ENCODE results near the gene COL4A1.

The COL4A1 gene

GRCh38 chr13:110248449-110249143 is 58.4 kb downstream of the COL4A1 start:
- peaks cover 4% of the 10 kb centered on the region for H3K27me3 Mint-ChIP-seq
- H3K9me3 Mint-ChIP-seq (ENCODE audit: low read depth) = no peaks in the 10 kb centered on the region
- no peaks in the 10 kb centered on the region for H3K4me1 Mint-ChIP-seq (ENCODE audit: low read depth)

GRCh38 chr13:110246530-110246929 is 60.4 kb downstream of the COL4A1 start:
- Mint-ChIP-seq H3K4me3 (no peak overlapping the region), H3K27me3 (peaks cover 5% of the 10 kb centered on the region), H3K9me3 (ENCODE audit: low read depth) (no peaks in the 10 kb centered on the region), H3K27ac (no peak overlapping the region), H3K36me3 (no peaks in the 10 kb centered on the region), H3K4me1 (ENCODE audit: low read depth) (no peaks in the 10 kb centered on the region)

More at GRCh38 chr13:110248449-110249143, 58.4 kb downstream of the COL4A1 start:
- H3K4me3 Mint-ChIP-seq = no peak overlapping the region
- no peaks in the 10 kb centered on the region for H3K36me3 Mint-ChIP-seq
- H3K27ac Mint-ChIP-seq = no peak overlapping the region

- no peak overlapping the region for H3K27ac Mint-ChIP-seq
- H3K4me1 Mint-ChIP-seq (ENCODE audit: low read depth) = no peaks in the 10 kb centered on the region
- no peaks in the 10 kb centered on the region for H3K36me3 Mint-ChIP-seq
These were observed 61.5 kb downstream of the COL4A1 start for GRCh38 chr13:110245416-110245899.

GRCh38 chr13:110244976-110245375 is 62.0 kb downstream of the COL4A1 start:
- Mint-ChIP-seq H3K36me3 (no peaks in the 10 kb centered on the region), H3K4me1 (ENCODE audit: low read depth) (no peaks in the 10 kb centered on the region), H3K9me3 (ENCODE audit: low read depth) (no peaks in the 10 kb centered on the region), H3K4me3 (no peak overlapping the region), H3K27me3 (peaks cover 7% of the 10 kb centered on the region), H3K27ac (no peak overlapping the region)

More at GRCh38 chr13:110245416-110245899, 61.5 kb downstream of the COL4A1 start:
- H3K4me3 Mint-ChIP-seq = no peak overlapping the region
- peaks cover 7% of the 10 kb centered on the region for H3K27me3 Mint-ChIP-seq
- H3K9me3 Mint-ChIP-seq (ENCODE audit: low read depth) = no peaks in the 10 kb centered on the region

GRCh38 chr13:110244071-110244830 is 62.7 kb downstream of the COL4A1 start:
- Mint-ChIP-seq H3K27ac (no peak overlapping the region), H3K9me3 (ENCODE audit: low read depth) (no peaks in the 10 kb centered on the region), H3K4me3 (no peak overlapping the region), H3K4me1 (ENCODE audit: low read depth) (no peaks in the 10 kb centered on the region), H3K27me3 (peaks cover 7% of the 10 kb centered on the region), H3K36me3 (no peaks in the 10 kb centered on the region)

GRCh38 chr13:110242615-110243014 is 64.3 kb downstream of the COL4A1 start:
- H3K4me1 Mint-ChIP-seq (ENCODE audit: low read depth) = no peaks in the 10 kb centered on the region
- no peak overlapping the region for H3K27ac Mint-ChIP-seq
- H3K27me3 Mint-ChIP-seq = peaks cover 7% of the 10 kb centered on the region

GRCh38 chr13:110240943-110241342 is 66.0 kb downstream of the COL4A1 start:
- H3K9me3 Mint-ChIP-seq (ENCODE audit: low read depth) = no peaks in the 10 kb centered on the region
- H3K36me3 Mint-ChIP-seq = no peaks in the 10 kb centered on the region
- no peak overlapping the region for H3K4me3 Mint-ChIP-seq
- no peak overlapping the region for H3K27ac Mint-ChIP-seq
- no peaks in the 10 kb centered on the region for H3K4me1 Mint-ChIP-seq (ENCODE audit: low read depth)
- H3K27me3 Mint-ChIP-seq = peaks cover 9% of the 10 kb centered on the region

More at GRCh38 chr13:110242615-110243014, 64.3 kb downstream of the COL4A1 start:
- Mint-ChIP-seq H3K4me3 (no peak overlapping the region), H3K36me3 (no peaks in the 10 kb centered on the region), H3K9me3 (ENCODE audit: low read depth) (no peaks in the 10 kb centered on the region)

- H3K36me3 Mint-ChIP-seq = no peaks in the 10 kb centered on the region
- no peaks in the 10 kb centered on the region for H3K9me3 Mint-ChIP-seq (ENCODE audit: low read depth)
- no peak overlapping the region for H3K4me3 Mint-ChIP-seq
- H3K27me3 Mint-ChIP-seq = peaks cover 8% of the 10 kb centered on the region
- H3K4me1 Mint-ChIP-seq (ENCODE audit: low read depth) = no peaks in the 10 kb centered on the region
- H3K27ac Mint-ChIP-seq = no peak overlapping the region
These were observed 66.6 kb downstream of the COL4A1 start for GRCh38 chr13:110240352-110240751.

- no peak overlapping the region for H3K27ac Mint-ChIP-seq
- H3K9me3 Mint-ChIP-seq (ENCODE audit: low read depth) = no peaks in the 10 kb centered on the region
- H3K4me1 Mint-ChIP-seq (ENCODE audit: low read depth) = no peaks in the 10 kb centered on the region
- no peak overlapping the region for H3K4me3 Mint-ChIP-seq
- peaks cover 7% of the 10 kb centered on the region for H3K27me3 Mint-ChIP-seq
- no peaks in the 10 kb centered on the region for H3K36me3 Mint-ChIP-seq
These were observed 67.5 kb downstream of the COL4A1 start for GRCh38 chr13:110239280-110240125.

- Mint-ChIP-seq H3K9me3 (ENCODE audit: low read depth) (no peaks in the 10 kb centered on the region), H3K27ac (no peak overlapping the region), H3K4me3 (no peak overlapping the region), H3K27me3 (peaks cover 7% of the 10 kb centered on the region), H3K4me1 (ENCODE audit: low read depth) (no peaks in the 10 kb centered on the region), H3K36me3 (no peaks in the 10 kb centered on the region)
These were observed 68.2 kb downstream of the COL4A1 start for GRCh38 chr13:110238818-110239195.

- no peak overlapping the region for H3K4me3 Mint-ChIP-seq
- H3K27me3 Mint-ChIP-seq = peaks cover 11% of the 10 kb centered on the region
- no peaks in the 10 kb centered on the region for H3K9me3 Mint-ChIP-seq (ENCODE audit: low read depth)
- H3K36me3 Mint-ChIP-seq = no peaks in the 10 kb centered on the region
- no peaks in the 10 kb centered on the region for H3K4me1 Mint-ChIP-seq (ENCODE audit: low read depth)
- no peak overlapping the region for H3K27ac Mint-ChIP-seq
These were observed 68.8 kb downstream of the COL4A1 start for GRCh38 chr13:110237875-110238817.

- Mint-ChIP-seq H3K9me3 (ENCODE audit: low read depth) (no peaks in the 10 kb centered on the region), H3K27me3 (peaks cover 12% of the 10 kb centered on the region), H3K4me1 (ENCODE audit: low read depth) (no peaks in the 10 kb centered on the region), H3K4me3 (no peak overlapping the region), H3K36me3 (no peaks in the 10 kb centered on the region), H3K27ac (no peak overlapping the region)
These were observed 70.1 kb downstream of the COL4A1 start for GRCh38 chr13:110236831-110237261.

- Mint-ChIP-seq H3K4me3 (no peak overlapping the region), H3K9me3 (ENCODE audit: low read depth) (no peaks in the 10 kb centered on the region), H3K27me3 (peaks cover 12% of the 10 kb centered on the region), H3K36me3 (no peaks in the 10 kb centered on the region), H3K27ac (no peak overlapping the region), H3K4me1 (ENCODE audit: low read depth) (no peaks in the 10 kb centered on the region)
These were observed 70.5 kb downstream of the COL4A1 start for GRCh38 chr13:110236431-110236830.

GRCh38 chr13:110234532-110234931 is 72.4 kb downstream of the COL4A1 start:
- peaks cover 15% of the 10 kb centered on the region for H3K27me3 Mint-ChIP-seq
- H3K27ac Mint-ChIP-seq = no peak overlapping the region
- H3K4me1 Mint-ChIP-seq (ENCODE audit: low read depth) = no peaks in the 10 kb centered on the region
- no peak overlapping the region for H3K4me3 Mint-ChIP-seq
- H3K9me3 Mint-ChIP-seq (ENCODE audit: low read depth) = no peaks in the 10 kb centered on the region
- H3K36me3 Mint-ChIP-seq = no peaks in the 10 kb centered on the region
